Measurements from ENCODE around the gene ETV5.
"Not testable (repeated sequence)": the region's sequence is repeated elsewhere in the genome, so short reads cannot be mapped to it uniquely, and the experiment has no call there.

ETV5 gene

DNA sequence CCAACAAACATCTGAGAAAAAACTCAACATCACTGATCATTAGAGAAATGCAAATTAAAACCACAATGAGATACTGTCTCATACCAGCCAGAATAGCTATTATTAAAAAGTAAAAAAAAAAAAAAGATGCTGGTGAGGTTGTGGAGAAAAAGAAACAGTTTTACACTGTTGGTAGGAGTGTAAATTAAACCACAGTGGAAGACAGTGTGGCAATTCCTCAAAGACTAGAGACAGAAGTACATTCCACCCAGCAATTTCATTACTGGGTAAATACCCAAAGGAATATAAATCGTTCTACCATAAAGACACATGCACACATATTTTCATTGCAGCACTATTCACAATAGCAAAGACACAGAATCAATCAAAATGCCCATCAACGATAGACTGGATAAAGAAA, 89.6 kb downstream of the ETV5 start:
- DNase-seq, result not testable (repeated sequence)

DNA sequence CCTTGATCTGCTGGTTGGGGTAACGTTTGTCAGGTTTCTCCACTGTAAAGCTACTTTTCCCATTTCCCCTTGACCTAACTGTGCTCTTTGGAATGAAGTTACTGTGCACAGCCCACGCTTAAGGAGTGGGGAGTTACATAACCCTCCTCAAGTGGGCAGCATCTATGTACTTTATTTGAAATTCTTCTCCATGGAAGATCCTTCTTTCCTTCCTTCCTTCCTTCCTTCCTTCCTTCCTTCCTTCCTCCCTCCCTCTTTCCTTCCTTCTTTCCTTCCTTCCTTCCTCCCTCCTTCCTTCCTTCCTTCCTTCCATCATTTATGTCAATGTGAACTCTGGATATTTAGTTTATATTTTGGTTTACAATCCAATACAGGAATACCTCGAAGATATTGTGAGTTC, 94.0 kb downstream of the ETV5 start:
- no peak for DNase-seq

DNA sequence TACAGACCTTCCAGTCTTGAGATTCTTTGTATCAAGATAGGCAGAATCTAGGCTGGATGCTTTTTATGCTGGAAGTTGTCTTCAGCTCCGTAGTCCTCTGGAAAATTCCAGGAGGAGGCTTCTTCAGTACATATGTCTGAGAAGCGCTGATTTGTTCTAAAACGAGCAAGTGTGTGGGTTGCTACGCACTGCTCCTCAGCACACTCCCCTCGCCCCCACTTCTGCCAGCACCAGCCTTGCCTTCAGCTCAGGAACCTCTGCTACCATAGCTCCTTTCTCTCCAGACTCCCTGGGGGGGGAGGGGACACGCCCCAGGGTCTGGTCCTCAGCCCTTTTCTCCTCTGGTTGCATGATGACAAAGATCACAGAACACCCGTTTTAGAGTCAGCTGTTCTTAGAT, 95.6 kb downstream of the ETV5 start:
- DNase-seq, result no peak

DNA sequence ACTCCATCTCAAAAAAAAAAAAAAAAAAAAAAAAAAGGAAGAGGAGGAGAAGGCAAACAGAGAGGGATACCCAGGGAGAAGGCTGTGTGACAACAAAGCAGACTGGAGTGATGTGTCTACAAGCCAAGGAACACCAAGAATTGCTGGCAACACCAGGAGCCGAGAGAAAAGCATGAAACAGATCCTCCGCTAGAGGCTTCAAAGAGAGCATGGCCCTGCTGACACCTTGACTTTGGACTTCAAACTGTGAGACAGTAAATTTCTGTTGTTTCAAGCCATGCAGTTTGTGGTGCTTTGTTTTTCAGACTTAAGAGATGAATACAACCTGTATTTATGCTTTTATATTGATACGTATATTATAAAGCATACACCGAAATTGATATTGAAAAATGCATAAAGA, 96.8 kb downstream of the ETV5 start:
- no peak for DNase-seq

DNA sequence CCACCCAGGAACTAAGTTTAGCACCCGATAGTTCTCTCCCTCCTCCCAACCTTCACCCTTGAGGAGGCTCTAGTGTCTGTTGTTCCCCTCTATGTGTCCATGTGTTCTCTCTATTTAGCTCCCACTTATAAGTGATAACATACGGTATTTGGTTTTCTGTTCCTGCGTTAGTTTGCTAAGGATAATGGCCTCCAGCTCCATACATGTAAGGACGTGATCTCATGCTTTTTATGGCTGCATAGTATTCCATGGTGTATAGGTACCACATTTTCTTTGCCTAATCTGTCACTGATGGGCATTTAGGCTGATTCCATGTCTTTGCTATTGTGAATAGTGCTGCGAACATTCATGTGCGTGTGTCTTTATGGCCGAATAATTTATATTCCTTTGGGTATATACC, 104.2 kb downstream of the ETV5 start:
- no peak for DNase-seq

DNA sequence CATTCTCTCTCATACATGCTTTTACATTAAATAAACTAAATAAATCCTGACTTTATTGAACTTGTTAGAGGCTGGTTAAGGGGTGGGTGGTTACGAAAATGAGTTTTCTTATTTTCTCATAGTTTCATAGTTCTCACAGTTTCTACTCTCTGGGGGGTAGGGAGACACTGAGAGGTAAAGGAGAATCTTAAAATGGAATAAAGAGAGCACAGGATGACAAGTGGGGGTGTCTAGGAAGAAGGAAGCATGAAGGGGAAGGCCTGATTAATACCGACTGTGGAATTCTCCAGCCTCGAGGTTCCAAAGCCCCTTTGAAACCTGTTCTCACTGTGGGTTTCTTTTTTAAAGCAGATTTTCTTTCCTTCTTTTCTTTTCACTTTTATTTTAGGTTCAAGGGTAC, 104.7 kb downstream of the ETV5 start:
- DNase-seq, result no peak

DNA sequence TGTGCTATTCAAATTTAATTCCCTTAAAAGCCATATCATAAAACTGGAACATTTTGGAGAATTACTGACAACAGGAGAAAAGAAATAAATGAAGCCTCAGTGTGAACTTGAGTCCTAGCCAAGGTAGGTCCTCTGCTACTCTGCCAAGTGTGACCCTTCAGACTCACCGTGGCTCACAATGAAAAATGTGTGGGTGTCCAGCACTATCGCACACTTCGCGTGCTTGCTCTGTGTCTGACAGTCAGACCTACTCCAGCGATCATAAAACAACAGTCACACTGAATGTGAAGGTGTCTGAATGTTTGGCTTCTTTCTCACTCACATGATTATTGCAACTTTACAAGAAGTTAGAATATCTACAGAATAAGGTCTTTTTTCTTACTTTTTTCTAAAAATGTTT, 105.3 kb downstream of the ETV5 start:
- DNase-seq, result no peak

DNA sequence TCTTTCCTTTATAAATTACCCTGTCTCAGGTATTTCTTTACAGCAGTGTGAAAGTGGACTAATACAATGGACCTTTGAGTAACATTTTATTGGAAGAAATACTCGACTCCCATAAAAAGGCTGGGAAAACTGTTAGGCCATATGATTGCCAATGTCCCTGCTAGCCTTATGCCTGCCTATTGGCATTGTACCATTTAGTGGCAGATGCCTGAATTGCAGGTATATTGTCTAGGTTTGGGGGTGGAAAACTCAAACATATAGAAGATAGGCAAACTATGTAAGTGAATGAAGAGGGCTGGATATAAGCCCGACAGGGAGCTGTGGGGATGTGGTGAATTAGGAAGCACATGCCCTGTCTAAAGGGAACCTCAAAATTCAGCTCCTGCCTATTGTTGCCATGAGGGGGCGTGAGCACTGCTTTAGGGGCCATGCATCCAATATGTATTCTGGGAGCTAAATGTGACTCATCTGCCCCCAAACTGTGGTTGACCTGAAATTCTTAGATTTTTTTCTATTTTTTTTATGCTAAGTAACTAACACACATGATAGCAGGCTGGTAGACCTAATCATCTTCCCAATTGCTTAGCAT, 105.9 kb downstream of the ETV5 start:
- DNase-seq, result no peak

DNA sequence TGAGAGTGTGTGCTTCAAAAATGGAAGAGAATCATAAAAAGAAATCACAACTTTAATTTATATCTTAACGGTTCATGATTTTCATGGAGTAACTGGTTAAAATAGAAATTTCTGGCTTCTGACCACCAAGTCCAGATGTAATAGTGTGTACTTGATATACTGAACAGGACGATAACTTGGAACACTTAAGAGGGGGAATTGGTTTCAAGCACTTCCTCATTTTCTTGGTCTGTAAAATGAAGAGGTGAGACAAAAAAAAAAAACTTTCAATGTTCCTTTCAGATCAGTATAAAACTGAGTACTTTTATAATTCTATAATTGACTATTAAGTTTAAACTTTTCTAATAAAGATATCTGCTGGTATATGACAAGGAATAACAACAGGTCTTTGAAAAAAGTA, 107.0 kb downstream of the ETV5 start:
- DNase-seq, result no peak

DNA sequence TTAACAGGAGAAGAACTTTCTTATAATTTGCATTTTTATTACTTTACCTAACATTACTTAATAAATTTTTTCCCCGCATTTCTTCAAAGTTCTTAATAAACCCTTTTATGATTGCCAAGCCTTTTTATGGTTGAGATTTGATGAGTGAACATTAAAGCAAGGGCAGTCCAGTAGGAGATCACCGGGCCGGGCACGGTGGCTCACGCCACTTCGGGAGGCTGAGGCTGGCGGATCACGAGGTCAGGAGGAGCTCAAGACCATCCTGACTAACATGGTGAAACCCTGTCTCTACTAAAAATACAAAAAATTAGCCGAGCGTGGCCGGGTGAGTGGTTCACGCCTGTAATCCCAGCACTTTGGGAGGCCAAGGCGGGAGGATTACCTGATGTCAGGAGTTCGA, 109.7 kb downstream of the ETV5 start:
- no peak for DNase-seq

DNA sequence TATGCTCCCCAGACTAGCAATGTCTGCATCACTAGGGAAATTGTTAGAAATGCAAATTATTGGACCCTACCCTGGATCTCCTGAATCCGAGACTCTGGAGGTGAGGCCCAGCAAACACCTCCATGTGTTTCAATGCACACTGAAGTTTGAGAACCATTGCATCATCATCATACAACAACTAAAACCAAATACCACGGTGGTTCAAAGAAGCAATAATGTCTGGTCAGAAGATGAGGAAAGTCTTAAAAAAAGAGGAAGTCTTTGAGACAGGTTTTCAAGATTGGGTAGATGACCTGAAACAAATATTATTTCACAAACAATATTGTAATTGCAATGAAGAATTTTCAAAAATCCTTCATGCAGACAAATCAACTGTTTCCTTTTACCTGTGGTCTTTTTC, 110.8 kb downstream of the ETV5 start:
- DNase-seq, result no peak

DNA sequence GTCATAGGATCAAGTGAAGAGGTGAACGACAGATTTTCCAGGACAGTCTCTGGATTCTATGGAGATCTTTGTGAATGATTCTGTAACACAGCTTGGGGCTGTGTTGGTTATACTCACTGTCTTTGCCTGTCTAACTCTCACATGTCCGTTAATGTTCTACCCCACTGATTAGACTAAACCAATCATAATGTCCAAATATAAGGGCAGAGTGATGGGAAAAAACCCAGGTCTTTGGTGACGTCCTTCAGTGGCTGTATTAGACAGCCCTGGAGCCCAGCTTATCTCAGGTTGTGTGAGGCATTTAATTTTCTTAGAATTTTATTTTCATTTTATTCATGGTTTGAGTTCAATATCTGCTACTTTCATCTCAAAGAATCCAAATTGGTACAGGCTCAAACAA, 111.8 kb downstream of the ETV5 start:
- DNase-seq, result no peak

Measured in stimulated activated CD4-positive, alpha-beta T cell treated with anti-CD3 and anti-CD28 coated beads, Interleukin-4, amount 100 ng/mL, for 24 hours (primary cell).